LNCAP (cell line): ENCODE results near the gene TRIO.

ENCODE experiments used
- TF ChIP-seq, protein P1 (sequence below): fragments of 450-650 bp; IDR thresholded peaks from 2 replicates; pipeline ENCODE4 v1.5.1; 2017; ENCODE audit warnings: mild to moderate bottlenecking

The TRIO gene

DNA sequence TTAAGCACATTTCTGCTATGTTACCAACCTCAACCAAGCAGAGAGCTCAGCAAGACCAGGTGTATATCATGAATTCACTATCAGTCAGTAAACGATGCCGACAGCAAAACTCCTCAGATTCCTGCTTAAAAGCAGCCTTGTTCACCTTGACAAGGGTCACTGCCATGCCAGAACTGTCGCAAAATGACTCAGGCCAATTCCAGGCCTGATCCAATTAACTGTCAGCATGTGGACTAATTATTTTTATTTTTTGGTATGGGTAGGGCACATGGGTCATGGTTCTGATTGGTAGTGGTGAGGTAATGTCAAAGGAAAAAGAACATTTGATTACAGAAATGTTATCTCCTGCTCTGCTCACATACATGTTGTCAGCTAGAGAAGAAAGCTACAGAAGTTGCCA lies 224.2 kb downstream of the TRIO start:
- TF ChIP-seq, protein P1, sequence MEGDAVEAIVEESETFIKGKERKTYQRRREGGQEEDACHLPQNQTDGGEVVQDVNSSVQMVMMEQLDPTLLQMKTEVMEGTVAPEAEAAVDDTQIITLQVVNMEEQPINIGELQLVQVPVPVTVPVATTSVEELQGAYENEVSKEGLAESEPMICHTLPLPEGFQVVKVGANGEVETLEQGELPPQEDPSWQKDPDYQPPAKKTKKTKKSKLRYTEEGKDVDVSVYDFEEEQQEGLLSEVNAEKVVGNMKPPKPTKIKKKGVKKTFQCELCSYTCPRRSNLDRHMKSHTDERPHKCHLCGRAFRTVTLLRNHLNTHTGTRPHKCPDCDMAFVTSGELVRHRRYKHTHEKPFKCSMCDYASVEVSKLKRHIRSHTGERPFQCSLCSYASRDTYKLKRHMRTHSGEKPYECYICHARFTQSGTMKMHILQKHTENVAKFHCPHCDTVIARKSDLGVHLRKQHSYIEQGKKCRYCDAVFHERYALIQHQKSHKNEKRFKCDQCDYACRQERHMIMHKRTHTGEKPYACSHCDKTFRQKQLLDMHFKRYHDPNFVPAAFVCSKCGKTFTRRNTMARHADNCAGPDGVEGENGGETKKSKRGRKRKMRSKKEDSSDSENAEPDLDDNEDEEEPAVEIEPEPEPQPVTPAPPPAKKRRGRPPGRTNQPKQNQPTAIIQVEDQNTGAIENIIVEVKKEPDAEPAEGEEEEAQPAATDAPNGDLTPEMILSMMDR: no peak

DNA sequence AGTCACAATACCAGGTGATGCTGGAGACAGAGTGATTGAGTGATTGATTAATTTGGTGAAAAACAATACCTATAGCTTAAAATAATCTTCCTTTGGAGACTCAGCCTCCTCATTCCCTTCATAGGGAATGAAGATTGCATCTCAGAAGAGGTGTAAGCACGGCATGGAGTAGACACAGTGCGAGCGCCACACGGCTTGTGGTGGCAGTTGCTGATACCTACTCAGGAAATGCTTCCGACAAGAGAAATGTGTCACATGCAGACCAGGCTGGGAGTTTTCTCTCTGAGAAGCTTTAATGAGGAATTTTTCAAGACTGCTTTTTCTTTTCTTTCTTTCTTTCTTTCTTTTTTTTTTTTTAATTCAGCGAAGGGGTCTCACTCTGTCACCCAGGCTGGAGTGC lies 226.6 kb downstream of the TRIO start:
- TF ChIP-seq, protein P1: no peak

DNA sequence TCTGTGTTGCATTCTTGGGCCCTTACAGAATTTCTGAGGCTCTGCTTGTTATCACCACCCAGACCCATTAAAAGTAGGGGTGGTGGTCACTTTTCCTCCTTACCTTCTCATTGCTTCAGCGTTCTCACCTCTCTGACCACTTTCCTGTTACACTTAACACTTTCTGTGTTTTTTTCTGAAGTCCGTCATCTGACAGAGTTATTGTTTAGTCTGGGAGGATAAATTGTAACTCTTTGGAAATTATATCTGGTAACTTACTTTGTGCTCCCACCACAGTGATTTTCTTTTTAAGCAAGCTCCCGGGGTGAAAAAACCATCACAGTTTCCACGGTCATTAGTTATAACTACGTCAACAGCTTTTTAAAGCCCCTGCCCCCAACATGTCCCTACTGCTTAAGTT lies 227.2 kb downstream of the TRIO start:
- TF ChIP-seq, protein P1: no peak

DNA sequence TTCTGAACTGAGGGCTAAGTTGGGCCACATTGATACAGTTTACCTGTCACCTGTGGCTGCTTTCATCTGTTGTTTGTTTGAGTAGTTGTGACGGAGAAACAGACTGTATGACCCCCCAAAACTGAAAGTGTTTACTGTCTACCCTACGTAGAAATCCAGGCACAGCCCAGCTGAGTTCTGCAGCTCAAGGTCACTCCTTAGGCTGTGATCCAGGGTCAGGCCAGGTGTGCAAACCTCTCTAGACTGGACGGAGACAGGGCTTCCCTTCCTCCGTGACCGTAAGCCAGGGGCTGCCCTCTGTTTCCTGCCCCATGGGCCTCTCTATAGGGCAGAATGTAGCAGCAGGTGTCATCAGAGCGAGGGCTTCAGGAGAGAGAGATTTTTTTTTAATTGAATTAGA lies 230.5 kb downstream of the TRIO start:
- TF ChIP-seq, protein P1: no peak

DNA sequence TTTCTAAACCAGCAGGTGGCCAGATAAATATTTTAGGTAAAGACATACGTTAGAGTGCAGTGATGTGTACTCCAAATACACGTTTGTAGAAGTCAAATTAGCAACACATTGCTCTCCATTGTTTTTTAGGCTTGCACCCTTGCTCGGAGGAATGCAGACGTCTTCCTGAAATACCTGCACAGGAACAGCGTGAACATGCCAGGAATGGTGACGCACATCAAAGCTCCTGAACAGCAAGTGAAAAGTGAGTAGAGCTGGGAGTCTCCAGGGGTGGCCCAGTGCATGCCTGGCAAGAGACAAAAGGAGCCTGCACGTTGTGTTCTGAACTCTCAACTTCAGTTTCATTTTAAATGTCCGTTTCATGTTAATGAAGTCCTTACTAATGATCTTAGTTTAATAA lies 231.0 kb downstream of the TRIO start:
- TF ChIP-seq, protein P1: no peak

DNA sequence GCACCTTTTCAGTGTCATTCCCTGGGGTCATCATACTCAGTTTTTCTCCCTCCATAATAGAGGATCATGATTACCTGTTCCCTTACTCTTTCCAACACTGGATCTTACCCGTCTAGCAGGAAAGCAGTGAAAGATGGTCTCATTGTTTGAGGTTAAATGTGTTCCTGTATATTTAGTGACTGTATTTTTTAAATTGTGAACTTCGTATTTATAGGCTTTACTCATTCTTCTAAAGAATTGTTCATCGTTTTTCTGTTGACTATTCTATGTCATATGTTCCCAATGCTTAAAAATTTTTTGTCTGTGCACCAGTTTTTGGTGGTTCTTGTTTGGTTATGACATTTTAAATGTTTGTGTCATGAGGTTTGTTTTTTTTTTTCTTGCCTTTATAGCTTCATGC lies 233.6 kb downstream of the TRIO start:
- TF ChIP-seq, protein P1: no peak

DNA sequence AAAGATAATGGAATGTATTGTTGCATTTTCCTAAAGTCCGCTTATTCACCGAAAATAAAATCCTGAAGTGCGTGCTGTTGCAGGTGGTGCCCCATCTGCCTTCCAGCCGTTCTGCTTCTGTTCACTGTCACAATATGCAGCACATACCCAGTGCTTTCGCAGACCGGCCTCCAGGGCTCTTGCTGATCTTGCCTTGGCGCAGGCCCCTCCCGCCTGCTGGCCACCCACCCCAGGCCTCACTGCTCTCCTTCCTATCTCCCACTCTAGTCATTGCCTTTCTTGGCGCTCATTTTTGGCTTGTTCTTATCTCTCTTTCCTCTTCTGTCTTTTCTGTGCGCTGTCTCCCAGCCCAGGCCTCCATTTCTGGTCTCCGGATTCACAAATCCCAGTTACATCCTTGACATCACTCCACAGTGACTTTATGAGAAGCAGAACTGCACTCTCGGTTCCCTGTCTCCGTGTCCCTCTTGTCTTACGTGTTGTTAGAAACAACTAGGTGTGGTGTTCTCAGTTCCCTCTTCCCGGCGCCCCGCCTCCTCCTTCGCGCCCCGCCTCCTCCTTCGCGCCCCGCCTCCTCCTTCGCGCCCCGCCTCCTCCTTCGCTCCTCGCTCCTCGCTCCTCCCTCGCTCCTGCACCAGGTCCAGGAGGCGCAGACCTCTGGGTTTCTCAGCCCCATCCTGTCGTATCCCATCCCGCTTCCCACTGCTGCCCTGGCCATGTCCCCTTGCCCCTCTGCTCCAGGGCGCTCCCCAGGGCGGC lies 236.8 kb downstream of the TRIO start:
- TF ChIP-seq, protein P1: no peak

DNA sequence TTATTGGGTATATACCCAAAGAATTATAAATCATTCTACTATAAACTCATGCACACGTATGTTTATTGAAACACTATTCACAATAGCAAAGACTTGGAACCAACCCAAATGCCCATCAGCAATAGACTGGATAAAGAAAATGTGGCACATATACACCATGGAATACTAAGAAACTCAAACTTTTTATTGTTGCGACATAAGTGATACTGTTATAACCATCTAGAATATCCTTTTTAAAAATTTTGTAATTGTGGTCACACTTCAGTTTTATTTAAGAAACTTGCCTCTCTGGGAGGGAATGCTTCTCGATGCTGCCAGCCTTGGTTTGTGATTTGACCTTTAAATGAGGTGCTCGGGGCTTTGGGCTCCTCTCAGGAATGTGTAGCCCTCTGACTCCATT lies 237.6 kb downstream of the TRIO start:
- TF ChIP-seq, protein P1: no peak
